ENCODE measurements around the gene MORN5.

DNA sequence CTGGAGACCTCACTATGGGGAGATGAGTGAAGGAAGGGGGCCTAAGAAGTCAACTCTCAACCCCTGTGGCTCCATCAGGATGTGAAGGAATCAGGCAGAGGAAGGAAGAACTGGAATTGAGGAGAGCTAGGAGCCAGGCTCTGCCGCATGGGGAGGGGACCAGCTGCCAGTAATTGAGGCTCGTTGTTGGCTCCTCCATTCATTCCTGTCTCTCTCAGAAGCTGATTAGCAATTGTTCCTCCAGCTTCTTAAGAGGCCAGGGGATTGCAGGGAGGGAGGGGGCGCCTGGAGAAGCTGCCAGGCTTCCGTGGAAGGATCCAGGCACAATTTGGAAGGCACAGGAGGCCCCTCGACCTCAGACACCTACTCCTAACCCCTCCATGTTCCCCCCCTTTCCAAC, 46.1 kb upstream of the MORN5 start:
- TF ChIP-seq, protein P1, sequence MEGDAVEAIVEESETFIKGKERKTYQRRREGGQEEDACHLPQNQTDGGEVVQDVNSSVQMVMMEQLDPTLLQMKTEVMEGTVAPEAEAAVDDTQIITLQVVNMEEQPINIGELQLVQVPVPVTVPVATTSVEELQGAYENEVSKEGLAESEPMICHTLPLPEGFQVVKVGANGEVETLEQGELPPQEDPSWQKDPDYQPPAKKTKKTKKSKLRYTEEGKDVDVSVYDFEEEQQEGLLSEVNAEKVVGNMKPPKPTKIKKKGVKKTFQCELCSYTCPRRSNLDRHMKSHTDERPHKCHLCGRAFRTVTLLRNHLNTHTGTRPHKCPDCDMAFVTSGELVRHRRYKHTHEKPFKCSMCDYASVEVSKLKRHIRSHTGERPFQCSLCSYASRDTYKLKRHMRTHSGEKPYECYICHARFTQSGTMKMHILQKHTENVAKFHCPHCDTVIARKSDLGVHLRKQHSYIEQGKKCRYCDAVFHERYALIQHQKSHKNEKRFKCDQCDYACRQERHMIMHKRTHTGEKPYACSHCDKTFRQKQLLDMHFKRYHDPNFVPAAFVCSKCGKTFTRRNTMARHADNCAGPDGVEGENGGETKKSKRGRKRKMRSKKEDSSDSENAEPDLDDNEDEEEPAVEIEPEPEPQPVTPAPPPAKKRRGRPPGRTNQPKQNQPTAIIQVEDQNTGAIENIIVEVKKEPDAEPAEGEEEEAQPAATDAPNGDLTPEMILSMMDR (IDR thresholded peaks at IDR 0.05): no peak
- TF ChIP-seq EP300 (IDR thresholded peaks at IDR 0.05; ENCODE audit: low read depth): no peak

Data from transverse colon (tissue), 3 donors.